HG03060 (cell line): Measurements from ENCODE around the gene VAMP3.
"Not testable (repeated sequence)": the region's sequence is repeated elsewhere in the genome, so short reads cannot be mapped to it uniquely, and the experiment has no call there.

ENCODE experiments used
- ATAC-seq: cut with Tn5 transposase; IDR thresholded peaks from one replicate; pipeline ENCODE4 v1.9.1; 2021; ENCODE audit warnings: low read depth, moderate number of reproducible peaks; ENCODE audit not compliant: unreplicated experiment

Gene VAMP3

GRCh38 chr1:7761103-7761502 lies 10.0 kb upstream of the VAMP3 start:
- ATAC-seq, result no peak

- no peak for ATAC-seq
These were observed 3.9 kb upstream of the VAMP3 start for GRCh38 chr1:7767176-7767575.

- ATAC-seq, result no peak
These were observed 2.5 kb upstream of the VAMP3 start for GRCh38 chr1:7768583-7768982.

- no peak for ATAC-seq
These were observed 1.3 kb upstream of the VAMP3 start for GRCh38 chr1:7769673-7770412.

- no peak for ATAC-seq
These were observed 463 bp upstream of the VAMP3 start for GRCh38 chr1:7770669-7770996.

GRCh38 chr1:7771823-7772299 lies 765 bp downstream of the VAMP3 start:
- ATAC-seq, result no peak

GRCh38 chr1:7777591-7777990 lies 6.5 kb downstream of the VAMP3 start:
- no peak for ATAC-seq

- ATAC-seq, result no peak
These were observed 7.1 kb downstream of the VAMP3 start for GRCh38 chr1:7778133-7778628.

GRCh38 chr1:7780976-7781375 lies 9.9 kb downstream of the VAMP3 start:
- no peak for ATAC-seq

- no peak for ATAC-seq
These were observed 10.4 kb downstream of the VAMP3 start for GRCh38 chr1:7781501-7781900.

- no peak for ATAC-seq
These were observed 10.9 kb downstream of the VAMP3 start for GRCh38 chr1:7781923-7782495.

- no peak for ATAC-seq
These were observed 12.1 kb downstream of the VAMP3 start for GRCh38 chr1:7783178-7783711.

- ATAC-seq, result peak; percentile 57
These were observed 12.9 kb downstream of the VAMP3 start, which contains the start of gene PER3 for GRCh38 chr1:7783826-7784491. PER3 (plus strand) TSS chr1:7784291; CDS start chr1:7784878, 587 bp downstream.

- no peak for ATAC-seq
These were observed 13.5 kb downstream of the VAMP3 start for GRCh38 chr1:7784492-7785071.

GRCh38 chr1:7785108-7785507 lies 14.0 kb downstream of the VAMP3 start:
- ATAC-seq, result no peak

GRCh38 chr1:7786795-7787194 lies 15.7 kb downstream of the VAMP3 start:
- ATAC-seq, result no peak

- no peak for ATAC-seq
These were observed 18.7 kb downstream of the VAMP3 start for GRCh38 chr1:7789828-7790227.

- ATAC-seq, result not testable (repeated sequence)
These were observed 19.9 kb downstream of the VAMP3 start for GRCh38 chr1:7791027-7791426.

- ATAC-seq, result no peak
These were observed 24.3 kb downstream of the VAMP3 start for GRCh38 chr1:7795406-7795805.

GRCh38 chr1:7805460-7805859 lies 34.4 kb downstream of the VAMP3 start:
- no peak for ATAC-seq

GRCh38 chr1:7808253-7808844 lies 37.3 kb downstream of the VAMP3 start:
- ATAC-seq, result no peak
